ENCODE data around the gene TM9SF3. TPM values are rescaled to one million over a fixed set of nuclear protein-coding genes. Genes with fewer than 3 reads are reported as not detected.

Gene TM9SF3
- polyA plus RNA-seq, 2 of the 4 experiments (the other 2 are of a cell fraction) = 92.9 to 138 TPM

DNA sequence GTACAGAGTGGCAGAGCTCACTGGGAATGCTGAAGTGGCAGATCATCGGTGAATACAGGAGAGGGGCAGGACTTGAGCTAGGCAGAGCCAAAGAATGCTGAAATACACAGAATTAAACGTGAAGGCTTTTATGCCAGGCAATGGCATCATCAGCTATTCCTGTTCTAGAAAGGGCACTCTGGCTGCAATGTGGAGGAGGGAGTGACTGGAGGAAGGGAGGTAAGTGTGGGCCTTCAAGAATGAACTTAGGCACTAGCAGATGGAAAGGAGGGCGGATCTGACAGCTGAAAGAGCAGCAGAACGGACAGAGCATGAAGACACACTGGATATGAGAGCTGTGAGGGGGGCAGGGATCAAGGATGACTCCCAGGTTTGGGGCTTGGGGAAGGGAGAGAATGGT, 12.0 kb upstream of the TM9SF3 start:
- Histone ChIP-seq H3K27ac (no peak overlapping the region), H3K4me1 (no peaks in the 10 kb centered on the region), H3K4me2 (no peak overlapping the region), H3K4me3 (no peak overlapping the region), H3K9me3 (peaks cover 16% of the 10 kb centered on the region; the same call in 1 of the 3 replicates)
- POLR2A ChIA-PET = no interaction called here
- no peak for FAIRE-seq
- DNase-seq (ENCODE audit: low read depth in 1 of 2, low spot score in 1 of 2) = no peak
- 20% methylated on average over 4 of the region's 4 CpGs for WGBS (ENCODE audit: missing lambda C conversion rate)
- CTCF ChIA-PET = no interaction called here
- no peak for ATAC-seq
- TF ChIP-seq CHD2 (IDR thresholded peaks at IDR 0.05; ENCODE audit: low read length, partially characterized antibody) (no peak), ZNF302 (CRISPR knock-in tag; IDR thresholded peaks at IDR 0.05) (no peak), BHLHE40 (IDR thresholded peaks at IDR 0.05; ENCODE audit: low read depth, low read length) (no peak), RAD21 (conservative IDR thresholded peaks at IDR 0.05 in 1 of 2, IDR thresholded peaks at IDR 0.05 in 1 of 2) (no peak), FOSB (CRISPR knock-in tag; IDR thresholded peaks at IDR 0.05) (no peak), GATA3 (IDR thresholded peaks at IDR 0.05; ENCODE audit: borderline replicate concordance) (no peak), ZFP36 (IDR thresholded peaks at IDR 0.05; ENCODE audit: borderline replicate concordance, partially characterized antibody) (no peak), RARB (CRISPR knock-in tag; IDR thresholded peaks at IDR 0.05) (no peak), HOXB5 (CRISPR knock-in tag; IDR thresholded peaks at IDR 0.05) (no peak), TP53 (CRISPR knock-in tag; IDR thresholded peaks at IDR 0.05) (no peak), JUNB (IDR thresholded peaks at IDR 0.05) (no peak), ZSCAN20 (CRISPR knock-in tag; IDR thresholded peaks at IDR 0.05) (no peak), CBX8 (IDR thresholded peaks at IDR 0.05) (no peak), HEYL (CRISPR knock-in tag; IDR thresholded peaks at IDR 0.05) (no peak), SREBF2 (IDR thresholded peaks at IDR 0.05) (no peak), RNF2 (IDR thresholded peaks at IDR 0.05; ENCODE audit: borderline replicate concordance, low read depth) (no peak)
- TF ChIP-seq, protein P1, sequence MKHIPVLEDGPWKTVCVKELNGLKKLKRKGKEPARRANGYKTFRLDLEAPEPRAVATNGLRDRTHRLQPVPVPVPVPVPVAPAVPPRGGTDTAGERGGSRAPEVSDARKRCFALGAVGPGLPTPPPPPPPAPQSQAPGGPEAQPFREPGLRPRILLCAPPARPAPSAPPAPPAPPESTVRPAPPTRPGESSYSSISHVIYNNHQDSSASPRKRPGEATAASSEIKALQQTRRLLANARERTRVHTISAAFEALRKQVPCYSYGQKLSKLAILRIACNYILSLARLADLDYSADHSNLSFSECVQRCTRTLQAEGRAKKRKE (CRISPR knock-in tag; IDR thresholded peaks at IDR 0.05; ENCODE audit: low read depth) = no peak
- TF ChIP-seq, protein P2, sequence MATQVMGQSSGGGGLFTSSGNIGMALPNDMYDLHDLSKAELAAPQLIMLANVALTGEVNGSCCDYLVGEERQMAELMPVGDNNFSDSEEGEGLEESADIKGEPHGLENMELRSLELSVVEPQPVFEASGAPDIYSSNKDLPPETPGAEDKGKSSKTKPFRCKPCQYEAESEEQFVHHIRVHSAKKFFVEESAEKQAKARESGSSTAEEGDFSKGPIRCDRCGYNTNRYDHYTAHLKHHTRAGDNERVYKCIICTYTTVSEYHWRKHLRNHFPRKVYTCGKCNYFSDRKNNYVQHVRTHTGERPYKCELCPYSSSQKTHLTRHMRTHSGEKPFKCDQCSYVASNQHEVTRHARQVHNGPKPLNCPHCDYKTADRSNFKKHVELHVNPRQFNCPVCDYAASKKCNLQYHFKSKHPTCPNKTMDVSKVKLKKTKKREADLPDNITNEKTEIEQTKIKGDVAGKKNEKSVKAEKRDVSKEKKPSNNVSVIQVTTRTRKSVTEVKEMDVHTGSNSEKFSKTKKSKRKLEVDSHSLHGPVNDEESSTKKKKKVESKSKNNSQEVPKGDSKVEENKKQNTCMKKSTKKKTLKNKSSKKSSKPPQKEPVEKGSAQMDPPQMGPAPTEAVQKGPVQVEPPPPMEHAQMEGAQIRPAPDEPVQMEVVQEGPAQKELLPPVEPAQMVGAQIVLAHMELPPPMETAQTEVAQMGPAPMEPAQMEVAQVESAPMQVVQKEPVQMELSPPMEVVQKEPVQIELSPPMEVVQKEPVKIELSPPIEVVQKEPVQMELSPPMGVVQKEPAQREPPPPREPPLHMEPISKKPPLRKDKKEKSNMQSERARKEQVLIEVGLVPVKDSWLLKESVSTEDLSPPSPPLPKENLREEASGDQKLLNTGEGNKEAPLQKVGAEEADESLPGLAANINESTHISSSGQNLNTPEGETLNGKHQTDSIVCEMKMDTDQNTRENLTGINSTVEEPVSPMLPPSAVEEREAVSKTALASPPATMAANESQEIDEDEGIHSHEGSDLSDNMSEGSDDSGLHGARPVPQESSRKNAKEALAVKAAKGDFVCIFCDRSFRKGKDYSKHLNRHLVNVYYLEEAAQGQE (IDR thresholded peaks at IDR 0.05) = no peak
- TF ChIP-seq, protein P3, sequence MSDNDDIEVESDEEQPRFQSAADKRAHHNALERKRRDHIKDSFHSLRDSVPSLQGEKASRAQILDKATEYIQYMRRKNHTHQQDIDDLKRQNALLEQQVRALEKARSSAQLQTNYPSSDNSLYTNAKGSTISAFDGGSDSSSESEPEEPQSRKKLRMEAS (IDR thresholded peaks at IDR 0.05) = no peak
- TF ChIP-seq, protein P4, sequence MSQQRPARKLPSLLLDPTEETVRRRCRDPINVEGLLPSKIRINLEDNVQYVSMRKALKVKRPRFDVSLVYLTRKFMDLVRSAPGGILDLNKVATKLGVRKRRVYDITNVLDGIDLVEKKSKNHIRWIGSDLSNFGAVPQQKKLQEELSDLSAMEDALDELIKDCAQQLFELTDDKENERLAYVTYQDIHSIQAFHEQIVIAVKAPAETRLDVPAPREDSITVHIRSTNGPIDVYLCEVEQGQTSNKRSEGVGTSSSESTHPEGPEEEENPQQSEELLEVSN (IDR thresholded peaks at IDR 0.05; ENCODE audit: borderline replicate concordance, low read depth) = no peak

DNA sequence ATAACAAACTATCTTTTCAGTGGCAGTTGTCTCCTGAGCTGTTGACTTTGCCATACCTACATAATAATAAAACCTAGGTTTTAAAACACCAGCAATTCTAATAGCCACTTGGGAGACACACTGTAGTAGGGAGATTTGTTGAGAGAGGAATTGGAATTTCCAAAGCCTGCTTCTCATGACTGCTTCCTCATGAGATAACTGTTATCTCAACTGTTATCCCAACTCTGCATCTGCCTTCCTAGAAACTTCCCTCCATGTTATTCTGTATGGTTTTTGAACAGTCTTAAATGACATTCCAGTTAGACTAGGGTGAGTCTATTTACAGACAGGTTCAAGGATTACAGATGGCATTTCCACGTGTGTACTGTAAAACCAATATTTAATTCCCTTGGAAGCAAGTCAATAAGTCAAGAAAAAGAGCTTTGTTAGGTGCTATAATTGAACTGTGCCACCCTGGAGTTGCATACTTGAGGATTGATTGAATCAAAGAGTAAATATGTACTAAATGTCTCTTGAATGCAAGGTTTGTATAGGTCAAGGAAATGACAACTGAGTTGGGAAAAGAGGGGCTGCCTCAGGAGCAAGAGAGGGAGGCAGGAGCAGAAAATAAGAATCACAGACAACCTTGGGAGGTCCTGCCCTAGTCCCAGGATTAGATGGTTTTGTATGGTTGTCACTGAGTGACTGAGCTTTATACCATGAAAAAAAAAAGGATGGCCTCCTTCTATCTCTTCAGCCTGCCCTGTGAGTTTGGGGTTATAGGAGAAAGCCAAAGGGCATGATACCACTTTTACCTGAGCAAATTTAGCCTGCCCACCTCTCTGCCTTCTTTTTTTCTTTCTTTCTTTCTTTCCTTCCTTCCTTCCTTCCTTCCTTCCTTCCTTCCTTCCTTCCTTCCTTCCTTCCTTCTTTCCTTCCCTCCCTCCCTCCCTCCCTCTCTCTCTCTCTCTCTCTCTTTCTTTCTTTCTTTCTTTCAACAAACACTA, 9.9 kb upstream of the TM9SF3 start:
- CTCF ChIA-PET = no interaction called here
- no peaks in the 10 kb centered on the region for H3K4me1 ChIP-seq
- 0% methylated on average over 1 of the region's 1 CpG for WGBS (ENCODE audit: missing lambda C conversion rate)
- peaks cover 28% of the 10 kb centered on the region; the same call in 2 of the 3 replicates for H3K9me3 ChIP-seq
- H3K27ac ChIP-seq = no peak overlapping the region
- FAIRE-seq (no peak), DNase-seq (ENCODE audit: low read depth in 1 of 2, low spot score in 1 of 2) (no peak), ATAC-seq (no peak)
- no peak overlapping the region for H3K4me2 ChIP-seq
- no peak for TF ChIP-seq TFCP2L1 (CRISPR knock-in tag; IDR thresholded peaks at IDR 0.05)
- TF ChIP-seq CHD2 (IDR thresholded peaks at IDR 0.05; ENCODE audit: low read length, partially characterized antibody) = no peak
- TF ChIP-seq, protein P3 (IDR thresholded peaks at IDR 0.05) = no peak
- H3K4me3 ChIP-seq = no peak overlapping the region
- POLR2A ChIA-PET = no interaction called here
